ENCODE results near the gene PLCH1. TPM values are rescaled to one million over a fixed set of nuclear protein-coding genes. Genes with fewer than 3 reads are reported as not detected.

PLCH1 gene
- total and polyA plus RNA-seq, 4 donors = 0.03 to 1.0 (median 0.22) TPM

GRCh38 chr3:155745795-155746550 is 1.1 kb upstream of the PLCH1 start:
- H3K27ac ChIP-seq (ENCODE audit: low read depth in 1 of 2, low read length in 2 of 2) = no peak overlapping the region

GRCh38 chr3:155744010-155744625 is 753 bp downstream of the PLCH1 start:
- Histone ChIP-seq H3K4me3 (ENCODE audit: low read depth in 1 of 3, low read length in 3 of 3) (peak overlapping the region; percentile 61 to 77 (median 62)), H3K27me3 (ENCODE audit: control insufficient read depth in 4 of 4, insufficient read depth in 4 of 4, low read length in 3 of 4) (no peaks in the 10 kb centered on the region), H3K9ac (ENCODE audit: low read depth in 1 of 2, low read length in 2 of 2) (peak overlapping the region; percentile 28 to 61), H3K9me3 (ENCODE audit: control insufficient read depth in 4 of 4, low read length in 3 of 4) (no peaks in the 10 kb centered on the region), H3K4me1 (ENCODE audit: control insufficient read depth in 4 of 4, insufficient read depth in 4 of 4, low read length in 3 of 4) (peaks cover 0 to 16% (median 8%) of the 10 kb centered on the region in 4 donors), H3K27ac (ENCODE audit: low read depth in 1 of 2, low read length in 2 of 2) (no peak overlapping the region), H3K36me3 (ENCODE audit: control insufficient read depth in 4 of 4, insufficient read depth in 3 of 4, low read depth in 1 of 4, low read length in 3 of 4) (no peaks in the 10 kb centered on the region)
- no peak for TF ChIP-seq EGR1 (IDR thresholded peaks at IDR 0.05; ENCODE audit: low read depth in 2 of 2)
- TF ChIP-seq RXRA (IDR thresholded peaks at IDR 0.05) = no peak
- TF ChIP-seq HNF4A (conservative IDR thresholded peaks at IDR 0.05) = no peak
- TF ChIP-seq MAX (IDR thresholded peaks at IDR 0.05) = no peak
- no peak for TF ChIP-seq ZBTB33 (IDR thresholded peaks at IDR 0.05)
- TF ChIP-seq FOXA2 (IDR thresholded peaks at IDR 0.05) = no peak
- TF ChIP-seq TAF1 (conservative IDR thresholded peaks at IDR 0.05) = no peak
- no peak for TF ChIP-seq GABPA (IDR thresholded peaks at IDR 0.05 in 1 of 2, conservative IDR thresholded peaks at IDR 0.05 in 1 of 2)
- no peak for TF ChIP-seq CTCF (IDR thresholded peaks at IDR 0.05; ENCODE audit: low read depth, low read length, missing input control)
- under 1% methylated on average over 48 of the region's 48 CpGs for WGBS
- DNase-seq (ENCODE audit: low spot score) = peak; percentile 54

More at GRCh38 chr3:155745795-155746550, 1.1 kb upstream of the PLCH1 start:
- TF ChIP-seq HNF4G (IDR thresholded peaks at IDR 0.05) (no peak), FOXA1 (IDR thresholded peaks at IDR 0.05) (no peak), HNF4A (conservative IDR thresholded peaks at IDR 0.05) (no peak), NR2F2 (IDR thresholded peaks at IDR 0.05) (no peak), JUND (IDR thresholded peaks at IDR 0.05) (no peak), EGR1 (IDR thresholded peaks at IDR 0.05; ENCODE audit: low read depth in 2 of 2) (no peak), MAX (IDR thresholded peaks at IDR 0.05) (no peak), ZBTB33 (IDR thresholded peaks at IDR 0.05) (no peak), YY1 (IDR thresholded peaks at IDR 0.05) (no peak), FOXA2 (IDR thresholded peaks at IDR 0.05) (no peak), GABPA (IDR thresholded peaks at IDR 0.05 in 1 of 2, conservative IDR thresholded peaks at IDR 0.05 in 1 of 2) (no peak), RAD21 (IDR thresholded peaks at IDR 0.05) (no peak), SP1 (IDR thresholded peaks at IDR 0.05) (no peak), CTCF (IDR thresholded peaks at IDR 0.05; ENCODE audit: low read depth, low read length, missing input control) (no peak), RXRA (IDR thresholded peaks at IDR 0.05) (no peak)
- peaks cover 0 to 16% (median 8%) of the 10 kb centered on the region in 4 donors for H3K4me1 ChIP-seq (ENCODE audit: control insufficient read depth in 4 of 4, insufficient read depth in 4 of 4, low read length in 3 of 4)
- H3K9ac ChIP-seq (ENCODE audit: low read depth in 1 of 2, low read length in 2 of 2) = no peak overlapping the region
- no peaks in the 10 kb centered on the region for H3K27me3 ChIP-seq (ENCODE audit: control insufficient read depth in 4 of 4, insufficient read depth in 4 of 4, low read length in 3 of 4)
- no peak for DNase-seq (ENCODE audit: low spot score)
- H3K9me3 ChIP-seq (ENCODE audit: control insufficient read depth in 4 of 4, low read length in 3 of 4) = no peaks in the 10 kb centered on the region
- H3K4me3 ChIP-seq (ENCODE audit: low read depth in 1 of 3, low read length in 3 of 3) = no peak overlapping the region
- WGBS = 41% methylated on average over 19 of the region's 19 CpGs
- no peaks in the 10 kb centered on the region for H3K36me3 ChIP-seq (ENCODE audit: control insufficient read depth in 4 of 4, insufficient read depth in 3 of 4, low read depth in 1 of 4, low read length in 3 of 4)
